CD4-positive, alpha-beta memory T cell (primary cell): Measurements from ENCODE around the gene IL34. TPM values are rescaled to one million over a fixed set of nuclear protein-coding genes. Genes with fewer than 3 reads are reported as not detected.

Experiments
- CTCF ChIA-PET: fragments of 350-600 bp; sonication (Branson Sonifier 250); formaldehyde crosslinking; loops from one replicate; lab custom pipeline; 2021; ENCODE audit warnings: inconsistent platforms; ENCODE audit not compliant: partially characterized antibody; lab: Charles Lee
- POLR2A ChIA-PET: fragments of 350-600 bp; sonication (Branson Sonifier 250); formaldehyde crosslinking; loops from one replicate; lab custom pipeline; 2021; ENCODE audit not compliant: partially characterized antibody; lab: Charles Lee
- DNase-seq, 5 donors: peaks; one replicate each; pipeline versions ENCODE4 v3.0.0 to v3.0.0-alpha.2; 2020 to 2022; ENCODE audit warnings: mixed read lengths in 1 of 5
- H3K27ac ChIP-seq: one replicate; pipeline ENCODE4 v1.7.0; 2013; ENCODE audit warnings: low read depth, low read length
- H3K27me3 ChIP-seq: 2 replicates; pipeline ENCODE4 v1.7.0; 2013; ENCODE audit warnings: mild to moderate bottlenecking, low read length, moderate library complexity; ENCODE audit not compliant: insufficient read depth
- H3K36me3 ChIP-seq: 2 replicates; pipeline ENCODE4 v1.7.0; 2013; ENCODE audit warnings: mild to moderate bottlenecking, low read length, moderate library complexity; ENCODE audit not compliant: insufficient read depth
- H3K4me1 ChIP-seq: 2 replicates; pipeline ENCODE4 v1.7.0; 2013; ENCODE audit warnings: mild to moderate bottlenecking, low read length, moderate library complexity; ENCODE audit not compliant: insufficient read depth
- H3K4me3 ChIP-seq, 2 donors: one replicate each; pipeline ENCODE4 v1.7.0; 2013; ENCODE audit warnings: low read length in 2 of 2, mild to moderate bottlenecking in 1 of 2
- H3K9me3 ChIP-seq, 2 donors: one replicate each; pipeline ENCODE4 v1.7.0; 2013; ENCODE audit warnings: low read length in 2 of 2, control low read depth in 1 of 2; ENCODE audit not compliant: control insufficient read depth in 1 of 2
- H3K27ac Mint-ChIP-seq, 7 donors: one replicate each; pipeline ENCODE4 v1.8.0; 2020 to 2021; ENCODE audit warnings: mixed read lengths in 7 of 7, mild to moderate bottlenecking in 6 of 7, inconsistent platforms in 3 of 7, moderate library complexity in 3 of 7
- H3K27me3 Mint-ChIP-seq, 2 donors: one replicate each; pipeline ENCODE4 v1.8.0; 2020 to 2021; ENCODE audit warnings: mixed read lengths in 2 of 2
- H3K36me3 Mint-ChIP-seq, 2 donors: one replicate each; pipeline ENCODE4 v1.8.0; 2020 to 2021; ENCODE audit warnings: mixed read lengths in 2 of 2, inconsistent platforms in 1 of 2, mild to moderate bottlenecking in 1 of 2
- H3K4me1 Mint-ChIP-seq, 4 donors: one replicate each; pipeline ENCODE4 v1.8.0; 2020 to 2021; ENCODE audit warnings: mixed read lengths in 4 of 4, mild to moderate bottlenecking in 1 of 4
- H3K4me3 Mint-ChIP-seq, 8 donors: one replicate each; pipeline ENCODE4 v1.8.0; 2020 to 2021; ENCODE audit warnings: mixed read lengths in 8 of 8, mild to moderate bottlenecking in 7 of 8, moderate library complexity in 6 of 8, inconsistent platforms in 3 of 8
- H3K9me3 Mint-ChIP-seq, 8 donors: one replicate each; pipeline ENCODE4 v1.8.0; 2020 to 2021; ENCODE audit warnings: mixed read lengths in 8 of 8, mild to moderate bottlenecking in 5 of 8, inconsistent platforms in 3 of 8, moderate library complexity in 1 of 8
- intact Hi-C: fragments of 100-400 bp; cut with micrococcal nuclease; formaldehyde crosslinking; loops from one replicate; pipeline ENCODE4 v1.15.1; 2023
- polyA plus RNA-seq, 2 donors: library from polyadenylated mRNA; unstranded; fragments of 300-500 nt; fragmentation: Illumina TruSeq; gene quantifications; one replicate each; pipeline ENCODE4 v1.2.3, GENCODE V29; 2021
- total RNA-seq, 2 experiments: library from RNA; stranded (reverse); gene quantifications; one replicate each; pipeline ENCODE4 v1.2.3, GENCODE V29; 2021

IL34 gene
- total and polyA plus RNA-seq, 4 experiments from 2014 or later, result not detected

GRCh38 chr16:70694088-70694867 is 47.9 kb downstream of the IL34 start:
- H3K27ac Mint-ChIP-seq, result no peak overlapping the region
- POLR2A ChIA-PET, result no interaction called here
- Histone ChIP-seq H3K4me3 (no peak overlapping the region), H3K9me3 (no peaks in the 10 kb centered on the region), H3K4me1 (no peaks in the 10 kb centered on the region), H3K27me3 (no peaks in the 10 kb centered on the region), H3K36me3 (no peaks in the 10 kb centered on the region), H3K27ac (no peak overlapping the region)
- peaks cover 4 to 15% of the 10 kb centered on the region in 2 donors for H3K36me3 Mint-ChIP-seq
- H3K9me3 Mint-ChIP-seq, result no peaks in the 10 kb centered on the region
- no peak overlapping the region for H3K4me3 Mint-ChIP-seq
- CTCF ChIA-PET, result no interaction called here
- no peak for DNase-seq
- no peaks in the 10 kb centered on the region for H3K27me3 Mint-ChIP-seq
- peaks cover 0 to 4% (median 2%) of the 10 kb centered on the region in 4 donors for H3K4me1 Mint-ChIP-seq
- intact Hi-C loops, result no loop called here

- no peak overlapping the region for H3K27ac ChIP-seq
- H3K9me3 ChIP-seq, result no peaks in the 10 kb centered on the region
- Mint-ChIP-seq H3K4me3 (no peak overlapping the region), H3K27me3 (no peaks in the 10 kb centered on the region), H3K9me3 (no peaks in the 10 kb centered on the region), H3K4me1 (peaks cover 0 to 5% (median 2%) of the 10 kb centered on the region in 4 donors), H3K36me3 (peaks cover 6 to 18% of the 10 kb centered on the region in 2 donors), H3K27ac (no peak overlapping the region)
- ChIA-PET CTCF (no interaction called here), POLR2A (no interaction called here)
- no peak overlapping the region for H3K4me3 ChIP-seq
- no peaks in the 10 kb centered on the region for H3K27me3 ChIP-seq
- H3K4me1 ChIP-seq, result no peaks in the 10 kb centered on the region
- intact Hi-C loops, result no loop called here
- H3K36me3 ChIP-seq, result no peaks in the 10 kb centered on the region
- DNase-seq, result no peak
Observed at GRCh38 chr16:70694868-70695218, 48.5 kb downstream of the IL34 start.

GRCh38 chr16:70695331-70696070 is 49.1 kb downstream of the IL34 start:
- H3K27me3 ChIP-seq, result no peaks in the 10 kb centered on the region
- no peak overlapping the region for H3K27ac ChIP-seq
- Mint-ChIP-seq H3K27ac (peak overlapping the region in 2 of 7 donors; percentile 76 to 81), H3K4me1 (peaks cover 0 to 5% (median 2%) of the 10 kb centered on the region in 4 donors), H3K27me3 (no peaks in the 10 kb centered on the region), H3K9me3 (no peaks in the 10 kb centered on the region), H3K36me3 (peaks cover 6 to 19% of the 10 kb centered on the region in 2 donors), H3K4me3 (peak overlapping the region in 2 of 8 donors; percentile 17 to 25)
- H3K36me3 ChIP-seq, result no peaks in the 10 kb centered on the region
- POLR2A ChIA-PET, result no interaction called here
- no peaks in the 10 kb centered on the region for H3K9me3 ChIP-seq
- CTCF ChIA-PET, result no interaction called here
- no peaks in the 10 kb centered on the region for H3K4me1 ChIP-seq
- intact Hi-C loops, result no loop called here
- H3K4me3 ChIP-seq, result no peak overlapping the region
- DNase-seq, result no peak

- Histone ChIP-seq H3K27me3 (no peaks in the 10 kb centered on the region), H3K36me3 (no peaks in the 10 kb centered on the region), H3K9me3 (no peaks in the 10 kb centered on the region), H3K4me3 (no peak overlapping the region), H3K4me1 (no peaks in the 10 kb centered on the region), H3K27ac (no peak overlapping the region)
- ChIA-PET CTCF (no interaction called here), POLR2A (no interaction called here)
- no peak for DNase-seq
- Mint-ChIP-seq H3K4me3 (no peak overlapping the region), H3K27ac (no peak overlapping the region), H3K36me3 (peaks cover 6 to 21% of the 10 kb centered on the region in 2 donors), H3K27me3 (no peaks in the 10 kb centered on the region), H3K4me1 (peaks cover 0 to 5% (median 2%) of the 10 kb centered on the region in 4 donors), H3K9me3 (no peaks in the 10 kb centered on the region)
- intact Hi-C loops, result no loop called here
Observed at GRCh38 chr16:70696355-70696754, 50.0 kb downstream of the IL34 start.

GRCh38 chr16:70696952-70697593 is 50.7 kb downstream of the IL34 start:
- H3K27me3 Mint-ChIP-seq, result no peaks in the 10 kb centered on the region
- ChIA-PET POLR2A (no interaction called here), CTCF (no interaction called here)
- Histone ChIP-seq H3K9me3 (no peaks in the 10 kb centered on the region), H3K36me3 (no peaks in the 10 kb centered on the region), H3K4me1 (no peaks in the 10 kb centered on the region), H3K27ac (no peak overlapping the region), H3K27me3 (no peaks in the 10 kb centered on the region), H3K4me3 (no peak overlapping the region)
- H3K27ac Mint-ChIP-seq, result peak overlapping the region in 1 of 7 donors; percentile 41
- DNase-seq, result no peak
- no peak overlapping the region for H3K4me3 Mint-ChIP-seq
- intact Hi-C loops, result no loop called here
- no peaks in the 10 kb centered on the region for H3K9me3 Mint-ChIP-seq
- H3K4me1 Mint-ChIP-seq, result peaks cover 0 to 5% (median 2%) of the 10 kb centered on the region in 4 donors
- H3K36me3 Mint-ChIP-seq, result peaks cover 6 to 25% of the 10 kb centered on the region in 2 donors

GRCh38 chr16:70697594-70698170 is 51.3 kb downstream of the IL34 start:
- Mint-ChIP-seq H3K27me3 (no peaks in the 10 kb centered on the region), H3K27ac (peak overlapping the region in 1 of 7 donors; percentile 66), H3K4me1 (peaks cover 0 to 5% (median 2%) of the 10 kb centered on the region in 4 donors), H3K36me3 (peaks cover 6 to 28% of the 10 kb centered on the region in 2 donors), H3K9me3 (no peaks in the 10 kb centered on the region), H3K4me3 (no peak overlapping the region)
- no peak for DNase-seq
- Histone ChIP-seq H3K9me3 (no peaks in the 10 kb centered on the region), H3K27me3 (no peaks in the 10 kb centered on the region), H3K4me1 (no peaks in the 10 kb centered on the region), H3K36me3 (no peaks in the 10 kb centered on the region), H3K4me3 (no peak overlapping the region), H3K27ac (no peak overlapping the region)
- POLR2A ChIA-PET, result no interaction called here
- CTCF ChIA-PET, result no interaction called here
- intact Hi-C loops, result no loop called here

- H3K27ac Mint-ChIP-seq, result peak overlapping the region in 2 of 7 donors; percentile 38 to 60
- H3K36me3 Mint-ChIP-seq, result peaks cover 6 to 26% of the 10 kb centered on the region in 2 donors
- no peaks in the 10 kb centered on the region for H3K36me3 ChIP-seq
- H3K4me1 Mint-ChIP-seq, result peaks cover 0 to 5% (median 2%) of the 10 kb centered on the region in 4 donors
- POLR2A ChIA-PET, result no interaction called here
- DNase-seq, result no peak
- no peak overlapping the region for H3K4me3 Mint-ChIP-seq
- no peaks in the 10 kb centered on the region for H3K9me3 ChIP-seq
- H3K4me1 ChIP-seq, result no peaks in the 10 kb centered on the region
- no peaks in the 10 kb centered on the region for H3K9me3 Mint-ChIP-seq
- H3K4me3 ChIP-seq, result no peak overlapping the region
- CTCF ChIA-PET, result no interaction called here
- no peaks in the 10 kb centered on the region for H3K27me3 ChIP-seq
- intact Hi-C loops, result no loop called here
- no peak overlapping the region for H3K27ac ChIP-seq
- H3K27me3 Mint-ChIP-seq, result no peaks in the 10 kb centered on the region
Observed at GRCh38 chr16:70698901-70699300, 52.5 kb downstream of the IL34 start.
